ENCODE data around the gene FOCAD. TPM values are rescaled to one million over a fixed set of nuclear protein-coding genes. Genes with fewer than 3 reads are reported as not detected.

FOCAD gene
- total and polyA plus RNA-seq, 2 of the 8 experiments (the other 6 are each of a cell fraction or from before 2014, with no cell fraction given): 22.0 to 38.4 TPM

GRCh38 chr9:20770947-20771346 lies 86.9 kb downstream of the FOCAD start:
- peaks cover 0 to 10% (median 6%) of the 10 kb centered on the region in 4 experiments; a peak in 5 of 8 replicates for H3K36me3 ChIP-seq (ENCODE audit: control insufficient read depth in 2 of 4, insufficient read depth in 4 of 4, low read length in 3 of 4)
- DNase-seq (ENCODE audit: low read depth in 1 of 2, low spot score in 2 of 2) (no peak), FAIRE-seq (no peak)
- no peak overlapping the region for H2BK15ac ChIP-seq (ENCODE audit: low read length)
- no peak overlapping the region for H3K9ac ChIP-seq (replicated peaks in 1 of 4; ENCODE audit: extremely low read depth in 1 of 4, low read depth in 3 of 4, low read length in 3 of 4)
- no peak overlapping the region for H4K5ac ChIP-seq (ENCODE audit: insufficient read length, low read depth, low read length)
- POLR2A ChIA-PET (ENCODE audit: partially characterized antibody): no interaction called here
- no peaks in the 10 kb centered on the region for H3K4me1 ChIP-seq (replicated peaks in 1 of 4; ENCODE audit: control insufficient read depth in 3 of 4, insufficient read depth in 4 of 4, low read length in 3 of 4)
- no peak overlapping the region for H3K14ac ChIP-seq (ENCODE audit: insufficient read length)
- no peak overlapping the region for H3K56ac ChIP-seq (replicated peaks; ENCODE audit: insufficient read length, low read depth, low read length)
- H3K23me2 ChIP-seq (ENCODE audit: low read depth, low read length): peaks cover 3% of the 10 kb centered on the region; the same call in 1 of the 2 replicates
- H2AFZ ChIP-seq (ENCODE audit: low read length): no peak overlapping the region
- no peak overlapping the region for H4K91ac ChIP-seq (replicated peaks; ENCODE audit: insufficient read length, low read length)
- no peak overlapping the region for H3K23ac ChIP-seq (ENCODE audit: insufficient read length)
- TF ChIP-seq HDAC6 (IDR thresholded peaks at IDR 0.05; ENCODE audit: low read depth, low read length) (no peak), POLR2AphosphoS5 (IDR thresholded peaks at IDR 0.05; ENCODE audit: low read depth, low read length) (no peak), SAP30 (IDR thresholded peaks at IDR 0.05; ENCODE audit: insufficient read depth, insufficient replicate concordance, low read length) (no peak), CEBPB (IDR thresholded peaks at IDR 0.05; ENCODE audit: low read depth, low read length) (no peak), GABPA (IDR thresholded peaks at IDR 0.05; ENCODE audit: borderline replicate concordance, insufficient read depth, low read length) (no peak), POLR2A (IDR thresholded peaks at IDR 0.05; ENCODE audit: control extremely low read depth in 1 of 2, low read depth in 2 of 2, low read length in 2 of 2) (no peak), SP1 (IDR thresholded peaks at IDR 0.05; ENCODE audit: low read depth, low read length) (no peak)
- no peak overlapping the region for H3K4ac ChIP-seq (replicated peaks; ENCODE audit: insufficient read length, low read depth, low read length)
- H4K20me1 ChIP-seq (replicated peaks in 1 of 2; ENCODE audit: control insufficient read depth in 1 of 2, insufficient read depth in 2 of 2, low read length in 2 of 2): peaks cover 0 to 2% of the 10 kb centered on the region in 2 experiments
- no peak overlapping the region for H3K18ac ChIP-seq (ENCODE audit: extremely low read depth, low read length)
- H4K8ac ChIP-seq (ENCODE audit: extremely low read depth, insufficient read depth, low read length): no peak overlapping the region
- 0 out of 2 replicates have a peak, but pooled peaks cover 3% of the 10 kb centered on the region for H3K79me1 ChIP-seq (ENCODE audit: low read depth, low read length)
- WGBS, 2 experiments (ENCODE audit: extremely low coverage in 1 of 2, insufficient coverage in 1 of 2, insufficient read length in 1 of 2, insufficient replicate concordance in 2 of 2, low coverage in 1 of 2, low lambda C conversion rate in 2 of 2, missing lambda C conversion rate in 1 of 2): 85% methylated on average over 1 of the region's 1 CpG; no CpG with 5 or more reads in 1 of the 2 experiments
- no peaks in the 10 kb centered on the region for H3K27me3 ChIP-seq (replicated peaks in 1 of 4; ENCODE audit: control insufficient read depth in 3 of 4, extremely low read depth in 1 of 4, insufficient read depth in 3 of 4, low read length in 3 of 4)
- H2BK12ac ChIP-seq (ENCODE audit: low read depth, low read length): no peak overlapping the region
- no peak overlapping the region for H3K4me2 ChIP-seq (ENCODE audit: insufficient read depth in 1 of 2, low read depth in 2 of 2, low read length in 2 of 2)
- no peak overlapping the region for H3K27ac ChIP-seq (ENCODE audit: low read depth, low read length)
- CTCF ChIA-PET (ENCODE audit: partially characterized antibody): no interaction called here
- no peaks in the 10 kb centered on the region for H3K79me2 ChIP-seq (ENCODE audit: control insufficient read depth in 1 of 2, insufficient read depth in 2 of 2, low read length in 2 of 2)
- no peak overlapping the region for H3K4me3 ChIP-seq (ENCODE audit: extremely low read depth in 1 of 4, insufficient read depth in 2 of 4, low read depth in 3 of 4, low read length in 4 of 4)
- no peak overlapping the region for H2BK5ac ChIP-seq (ENCODE audit: low read depth, low read length)
- H2AK5ac ChIP-seq (ENCODE audit: low read depth, low read length): no peak overlapping the region
- 0 out of 4 replicates have a peak, but pooled peaks cover 0 to 2% of the 10 kb centered on the region in 2 experiments for H3K9me3 ChIP-seq (ENCODE audit: insufficient read depth in 2 of 2, low read depth in 1 of 2, low read length in 1 of 2)
- no peak overlapping the region for H2BK20ac ChIP-seq (ENCODE audit: low read length)
- H2BK120ac ChIP-seq (replicated peaks; ENCODE audit: low read depth, low read length): no peak overlapping the region

All from H1 (cell line).